NCI-H1092 (cell line): ENCODE data around the gene CFDP1.
A peak's percentile ranks its signal among the peaks of the same experiment; 100 is the strongest.
"Not testable (repeated sequence)": the region's sequence is repeated elsewhere in the genome, so short reads cannot be mapped to it uniquely, and the experiment has no call there.

Source experiments
- DNase-seq: peaks from one replicate; lab custom pipeline; 2025; lab: John Stamatoyannopoulos, UW

Gene CFDP1

GRCh38 chr16:75432828-75433731 is at the start of gene CFDP1:
CFDP1 (minus strand) TSS chr16:75433503; CDS start chr16:75433352, 151 bp downstream.
- peak; percentile 93 for DNase-seq

GRCh38 chr16:75482434-75483205 is 49.3 kb upstream of the CFDP1 start:
- DNase-seq: no peak

DNA sequence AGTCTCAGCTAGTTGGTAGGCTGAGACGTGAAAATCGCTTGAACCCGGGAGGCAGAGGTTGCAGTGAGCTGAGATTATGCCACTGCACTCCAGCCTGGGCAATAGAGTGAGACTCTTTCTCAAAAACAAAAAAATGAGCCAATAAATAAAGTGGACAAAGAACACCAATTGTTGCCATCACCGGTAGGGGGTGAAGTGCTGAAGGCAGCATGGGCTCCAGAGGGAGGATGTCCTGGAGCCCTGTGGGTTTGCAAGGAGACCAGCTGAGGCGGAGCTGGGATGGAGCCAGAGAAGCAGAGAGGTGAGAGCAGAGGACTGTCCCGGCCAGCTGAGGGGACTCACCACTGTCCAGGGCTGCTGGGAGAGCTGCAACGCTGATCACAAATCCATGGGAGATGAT is 48.2 kb upstream of the CFDP1 start:
- DNase-seq: no peak

DNA sequence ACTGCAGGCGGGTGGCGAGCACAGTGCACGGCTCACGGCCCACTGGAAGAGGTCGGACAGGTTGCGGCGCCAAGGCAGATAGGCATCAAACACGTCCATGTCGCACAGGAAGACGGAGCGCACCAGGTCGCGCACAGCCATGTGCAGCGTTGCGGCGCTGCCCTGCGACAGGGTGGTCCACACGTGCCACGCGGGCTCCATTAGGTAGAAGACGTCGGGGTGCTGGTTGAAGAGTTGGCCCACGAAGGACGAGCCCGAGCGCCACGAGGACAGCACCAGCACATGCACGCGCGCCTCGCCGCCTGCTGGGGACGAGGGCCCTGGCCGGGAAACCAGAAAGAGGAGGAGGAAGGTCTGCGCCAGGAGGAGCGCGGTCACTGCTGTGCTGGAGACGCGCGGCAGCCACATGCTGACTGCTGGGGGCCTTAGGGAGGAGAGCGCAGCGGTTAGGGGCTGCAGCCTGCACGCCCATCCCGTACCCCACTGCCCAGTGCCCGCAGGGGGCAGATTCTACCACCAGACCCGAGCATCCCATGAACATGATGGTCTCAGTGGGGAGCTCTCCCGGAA is 46.2 kb upstream of the CFDP1 start:
- DNase-seq: no peak

DNA sequence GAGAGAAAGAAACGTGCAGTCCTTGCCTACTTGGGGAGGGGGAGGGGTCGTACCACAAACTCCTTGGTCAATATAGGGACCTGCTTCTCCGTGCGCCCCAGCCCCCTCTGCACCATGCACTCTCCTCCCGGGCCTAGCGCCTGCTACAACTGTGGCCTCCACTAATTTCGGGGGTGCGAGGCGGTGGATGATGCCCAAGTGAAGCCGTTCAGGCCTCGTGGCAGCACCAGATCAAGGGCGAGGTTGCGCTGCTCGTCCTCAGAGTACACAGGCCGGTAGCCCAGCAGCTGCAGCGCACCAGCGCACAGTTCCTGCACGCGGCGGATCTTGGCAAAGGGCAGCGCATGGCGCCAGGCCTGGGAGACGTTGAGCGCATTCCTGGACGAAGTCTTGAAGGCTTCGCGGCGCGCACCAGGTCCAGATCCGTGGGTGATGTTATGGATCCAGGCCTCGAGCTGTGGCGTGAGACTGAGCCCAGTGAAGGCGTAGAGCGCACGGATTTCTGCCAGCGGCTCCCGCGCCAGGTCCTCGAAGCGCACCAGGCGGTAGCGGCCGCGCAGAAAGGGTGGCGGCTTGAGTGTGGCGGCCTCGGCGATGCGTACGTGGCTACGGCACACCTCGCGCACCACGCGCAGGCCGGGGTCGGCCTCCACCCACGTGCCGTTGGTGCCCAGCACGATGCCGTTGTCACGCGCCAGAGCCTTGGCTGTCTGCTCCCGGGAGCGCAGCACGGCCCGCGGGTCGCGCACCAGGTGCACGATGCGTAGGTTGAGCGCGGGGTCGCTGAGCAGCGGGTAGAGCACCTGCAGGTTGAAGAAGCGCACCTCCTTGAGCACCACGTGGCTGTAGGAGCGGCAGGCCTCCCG is 45.4 kb upstream of the CFDP1 start:
- DNase-seq: no peak

GRCh38 chr16:75477680-75478473 is 44.6 kb upstream of the CFDP1 start:
- DNase-seq: peak; percentile 40

DNA sequence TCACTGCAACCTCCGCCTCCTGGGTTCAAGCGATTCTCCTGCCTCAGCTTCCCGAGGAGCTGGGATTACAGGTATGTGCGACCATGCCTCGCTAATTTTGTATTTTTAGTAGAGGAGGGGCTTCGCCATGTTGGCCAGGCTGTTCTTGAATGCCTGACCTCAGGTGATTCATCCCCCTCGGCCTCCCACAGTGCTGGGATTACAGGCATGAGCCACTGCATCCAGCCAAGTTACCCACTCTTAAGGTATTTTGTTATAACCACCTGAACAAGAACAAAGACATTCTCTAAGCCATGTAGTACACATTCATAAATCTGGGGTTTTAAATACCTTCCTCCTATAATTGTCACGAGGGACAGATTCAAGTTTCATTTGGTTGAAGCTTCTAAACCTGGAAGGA is 43.5 kb upstream of the CFDP1 start:
- no peak for DNase-seq

DNA sequence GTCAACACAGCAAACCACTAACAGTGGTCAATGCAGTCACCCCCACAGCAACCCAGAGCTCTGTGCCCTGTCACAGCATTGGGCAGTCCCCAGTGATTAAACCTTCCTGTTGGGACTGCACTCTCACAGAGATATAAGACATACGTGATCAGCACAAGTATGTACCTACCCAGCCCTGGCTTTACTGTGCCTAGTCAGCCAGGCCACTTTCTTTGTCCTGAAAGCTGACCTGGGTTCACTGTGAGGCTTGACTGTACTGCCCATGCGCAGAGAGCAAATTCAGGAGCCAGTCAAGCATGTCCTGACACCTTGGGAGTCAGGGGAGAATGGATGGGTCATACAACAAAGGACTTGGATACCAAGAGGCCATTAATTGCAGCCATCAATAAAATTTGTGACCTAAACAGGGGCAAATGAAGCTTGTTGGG is 42.1 kb upstream of the CFDP1 start:
- DNase-seq: no peak

DNA sequence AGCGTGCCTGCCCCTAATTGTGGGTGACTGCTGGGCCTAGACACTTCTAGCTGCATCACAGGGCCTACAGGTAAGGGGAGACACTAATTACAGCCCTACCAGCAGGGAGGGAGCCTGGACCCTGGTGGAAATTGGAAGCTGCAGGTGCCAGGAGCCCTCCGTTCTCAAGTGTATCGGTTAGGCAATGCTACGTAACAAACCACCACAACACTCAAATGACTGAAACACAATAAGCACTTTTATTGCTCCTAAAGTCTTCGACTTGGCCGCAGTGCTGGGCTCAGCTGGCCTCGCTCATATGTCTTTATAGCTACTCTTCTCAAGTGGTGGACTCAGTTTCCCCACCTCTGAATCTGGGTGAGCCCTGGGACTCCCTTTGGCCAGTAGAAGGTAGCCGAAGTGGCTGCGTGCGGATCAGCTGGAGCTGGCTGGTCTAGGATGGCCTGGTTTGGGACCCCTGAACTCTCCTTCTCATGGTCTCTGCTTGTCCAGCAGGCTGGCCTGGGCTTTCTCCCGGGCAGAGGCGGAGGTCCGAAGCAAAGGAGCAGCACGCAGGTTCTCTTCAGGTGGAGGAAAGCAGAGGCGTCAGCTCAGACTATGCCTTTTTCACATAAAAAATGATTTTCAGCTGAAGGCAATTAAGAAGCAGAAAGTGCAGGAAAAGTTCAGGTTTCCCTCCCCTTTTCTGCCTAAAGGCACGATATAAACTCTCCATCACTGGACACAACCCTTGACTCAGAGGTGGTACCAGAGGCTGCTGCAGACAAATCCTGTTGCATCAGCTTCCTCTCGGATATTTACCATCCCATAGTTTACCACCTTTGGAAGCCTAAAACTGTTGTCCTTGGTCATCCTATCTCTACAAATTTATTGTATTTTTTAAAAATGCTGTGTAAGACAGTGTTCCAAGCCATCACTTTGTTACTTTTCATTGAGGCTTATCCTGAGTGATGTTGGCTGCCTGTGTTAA is 39.9 kb upstream of the CFDP1 start:
- DNase-seq: no peak

DNA sequence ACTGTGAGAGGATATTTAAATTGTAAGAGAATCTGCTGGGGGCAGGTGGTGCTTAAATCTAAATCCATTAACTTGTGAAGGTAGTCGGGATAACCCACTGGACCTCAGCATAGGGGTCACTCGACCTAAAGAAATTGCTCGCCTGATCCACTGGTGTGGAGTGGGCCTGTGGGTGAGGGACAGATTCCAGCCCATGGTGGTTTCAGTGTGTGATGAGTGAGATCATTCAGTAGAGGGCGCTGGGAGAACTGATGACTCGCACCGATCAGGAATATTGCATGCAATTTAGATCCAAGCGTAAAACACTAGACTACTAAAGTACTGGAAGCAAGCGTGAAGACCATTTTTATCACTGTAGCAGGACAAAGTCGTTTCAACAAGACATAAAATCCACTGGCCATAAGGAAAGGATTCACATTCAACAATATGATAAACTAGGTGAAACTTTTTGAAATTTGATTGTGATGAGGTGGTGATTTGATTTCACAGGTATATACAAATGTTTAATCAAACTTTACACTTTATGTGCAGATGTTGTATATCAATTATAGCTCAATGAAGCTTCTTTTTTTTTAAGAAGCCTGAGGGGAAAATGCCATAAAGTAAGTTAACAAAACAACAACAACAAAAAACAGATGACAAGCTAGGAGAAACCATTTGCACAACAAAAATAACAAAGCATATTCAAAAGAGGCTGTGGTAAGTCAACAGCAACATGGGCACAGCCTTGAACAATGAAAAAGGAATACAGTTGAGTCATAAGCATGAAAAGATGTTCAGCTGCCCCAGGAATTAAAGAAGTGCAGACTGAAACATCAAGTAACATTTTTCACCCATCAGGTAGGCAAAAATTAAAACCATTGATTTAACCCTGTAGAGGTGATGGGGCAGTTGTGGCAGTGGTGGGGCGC is 38.7 kb upstream of the CFDP1 start:
- peak; percentile 58 for DNase-seq

DNA sequence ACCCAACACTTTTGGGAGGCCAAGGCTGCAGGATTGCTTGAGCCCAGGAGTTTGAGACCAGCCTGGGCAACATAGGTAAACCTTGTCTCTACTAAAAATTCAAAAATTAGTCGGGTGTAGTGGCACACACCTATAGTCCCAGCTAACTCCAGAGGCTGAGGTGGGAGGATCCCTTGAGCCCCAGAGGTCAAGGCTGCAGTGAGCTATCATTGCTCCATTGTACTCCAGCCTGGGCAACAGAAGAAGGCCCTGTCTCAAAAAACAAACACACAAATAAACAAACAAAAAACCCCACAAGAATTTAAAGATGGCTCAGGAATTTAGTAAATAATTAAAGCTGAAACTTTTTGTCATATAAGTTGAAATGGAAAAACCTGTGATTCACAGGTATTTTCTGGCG is 33.5 kb upstream of the CFDP1 start:
- no peak for DNase-seq

- peak; percentile 98 for DNase-seq
Observed at GRCh38 chr16:75464122-75464918, 31.0 kb upstream of the CFDP1 start, which contains the start of gene TMEM170A. TMEM170A (minus strand) TSS chr16:75464689; CDS start chr16:75464600, 89 bp downstream.

DNA sequence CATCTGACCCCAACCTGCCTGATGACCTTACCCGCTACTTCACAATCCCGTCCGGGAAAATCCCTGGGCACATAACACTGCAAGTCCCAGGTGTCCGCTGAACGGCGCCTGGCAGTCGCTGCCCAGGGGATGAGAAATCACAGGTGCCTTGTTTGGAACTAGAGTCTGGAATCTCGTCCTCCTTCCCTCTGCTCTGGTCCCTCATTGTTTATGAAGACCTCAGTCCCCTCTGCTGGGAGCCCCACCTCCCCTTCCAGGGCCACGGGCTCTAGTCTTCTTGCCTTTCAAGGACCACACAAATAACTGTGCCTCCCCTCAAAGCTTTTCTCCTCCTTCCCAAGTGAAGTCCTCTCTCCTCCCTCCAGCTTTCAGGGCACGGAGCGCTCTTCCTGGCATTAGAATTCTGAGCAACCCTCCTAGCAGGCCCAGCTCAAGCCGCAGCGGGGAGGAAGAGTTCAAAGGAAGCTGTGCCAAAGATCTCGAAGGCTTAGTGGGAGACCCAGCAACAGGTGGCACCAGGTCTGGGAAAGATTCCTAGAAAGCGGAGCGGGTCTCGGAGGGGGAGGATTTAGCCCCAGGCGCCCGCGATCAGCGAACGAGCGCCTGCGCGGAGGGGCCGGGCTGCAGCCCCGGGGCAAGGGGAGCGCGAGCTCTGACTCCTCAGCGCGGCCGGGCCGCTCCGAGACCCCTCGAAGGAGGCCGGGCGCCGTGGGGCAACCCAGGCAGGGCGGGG is 30.3 kb upstream of the CFDP1 start:
- not testable (repeated sequence) for DNase-seq

GRCh38 chr16:75462806-75463205 is 29.5 kb upstream of the CFDP1 start:
- DNase-seq: no peak

GRCh38 chr16:75461575-75461974 is 28.3 kb upstream of the CFDP1 start:
- no peak for DNase-seq

DNA sequence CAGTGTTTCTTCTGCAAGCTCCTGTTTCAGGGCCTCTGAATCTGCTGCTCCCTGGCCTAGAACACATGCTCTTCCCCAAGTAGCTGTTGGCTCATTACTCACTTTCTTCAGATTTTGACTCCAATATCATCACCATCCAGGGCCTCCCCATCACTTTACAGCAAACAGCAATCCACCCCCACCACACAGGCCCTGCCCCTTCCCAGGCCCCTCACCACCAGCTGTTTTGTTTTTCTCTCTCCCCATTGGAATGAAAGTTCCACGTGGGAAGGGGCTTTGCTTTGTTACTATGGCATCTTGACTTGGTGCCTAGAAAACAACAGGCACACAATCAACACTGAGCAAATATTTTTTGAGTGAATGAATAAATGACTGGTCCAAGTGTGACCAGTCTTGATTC is 27.1 kb upstream of the CFDP1 start:
- DNase-seq: no peak

DNA sequence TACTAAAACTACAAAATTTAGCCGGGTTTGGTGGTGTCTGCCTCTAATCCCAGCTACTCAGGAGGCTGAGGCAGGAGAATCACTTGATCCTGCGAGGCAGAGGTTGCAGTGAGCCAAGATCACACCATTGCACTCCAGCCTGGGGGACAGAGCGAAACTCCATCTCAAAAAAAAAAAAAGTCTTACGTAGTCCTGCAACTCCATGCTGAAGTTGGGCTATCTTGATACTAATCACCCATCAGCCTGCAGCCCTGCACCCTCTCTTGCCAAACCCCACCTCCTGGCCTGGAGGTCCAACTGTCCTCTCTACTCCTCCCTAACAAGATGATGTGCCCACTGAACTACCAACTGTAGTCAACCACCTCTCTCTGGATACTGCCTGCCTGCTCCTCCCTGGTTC is 26.4 kb upstream of the CFDP1 start:
- DNase-seq: no peak
